Measurements from ENCODE around the gene RNF187.

DNA sequence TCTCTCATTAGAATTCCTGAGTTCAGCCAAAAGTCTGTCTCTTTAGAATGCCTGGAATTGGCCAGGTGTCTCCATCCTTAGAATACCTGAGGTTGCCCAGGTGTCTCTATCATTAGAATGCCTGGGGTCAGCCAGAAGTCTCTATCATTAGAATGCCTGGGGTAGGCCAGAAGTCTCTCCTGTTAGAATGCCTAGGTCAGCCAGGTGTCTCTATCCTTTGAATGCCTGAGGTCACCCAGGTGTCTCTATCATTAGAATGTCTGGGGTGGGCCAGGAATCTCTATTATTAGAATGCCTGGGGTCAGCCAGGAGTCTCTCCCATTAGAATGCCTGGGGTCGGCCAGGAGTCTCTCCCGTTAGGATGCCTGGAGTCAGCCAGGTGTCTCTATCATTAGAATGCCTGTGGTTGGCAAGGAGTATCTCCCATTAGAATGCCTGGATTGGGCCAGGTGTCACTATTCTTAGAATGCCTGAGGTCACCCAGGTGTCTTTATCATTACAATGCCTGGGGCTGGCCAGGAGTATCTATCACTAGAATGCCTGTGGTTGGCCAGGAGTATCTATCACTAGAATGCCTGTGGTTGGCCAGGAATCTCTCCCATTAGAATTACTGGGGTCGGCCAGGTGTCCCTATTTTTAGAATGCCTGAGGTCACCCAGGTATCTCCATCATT lies 43.0 kb downstream of the RNF187 start:
- TF ChIP-seq CEBPB (IDR thresholded peaks at IDR 0.05; ENCODE audit: low read depth, low read length) (no peak), FOS (IDR thresholded peaks at IDR 0.05; ENCODE audit: low read depth, low read length) (no peak), POLR2A (IDR thresholded peaks at IDR 0.05; ENCODE audit: low read depth, low read length) (no peak), RFX5 (IDR thresholded peaks at IDR 0.05; ENCODE audit: low read depth, low read length) (no peak)
- TF ChIP-seq, protein P1, sequence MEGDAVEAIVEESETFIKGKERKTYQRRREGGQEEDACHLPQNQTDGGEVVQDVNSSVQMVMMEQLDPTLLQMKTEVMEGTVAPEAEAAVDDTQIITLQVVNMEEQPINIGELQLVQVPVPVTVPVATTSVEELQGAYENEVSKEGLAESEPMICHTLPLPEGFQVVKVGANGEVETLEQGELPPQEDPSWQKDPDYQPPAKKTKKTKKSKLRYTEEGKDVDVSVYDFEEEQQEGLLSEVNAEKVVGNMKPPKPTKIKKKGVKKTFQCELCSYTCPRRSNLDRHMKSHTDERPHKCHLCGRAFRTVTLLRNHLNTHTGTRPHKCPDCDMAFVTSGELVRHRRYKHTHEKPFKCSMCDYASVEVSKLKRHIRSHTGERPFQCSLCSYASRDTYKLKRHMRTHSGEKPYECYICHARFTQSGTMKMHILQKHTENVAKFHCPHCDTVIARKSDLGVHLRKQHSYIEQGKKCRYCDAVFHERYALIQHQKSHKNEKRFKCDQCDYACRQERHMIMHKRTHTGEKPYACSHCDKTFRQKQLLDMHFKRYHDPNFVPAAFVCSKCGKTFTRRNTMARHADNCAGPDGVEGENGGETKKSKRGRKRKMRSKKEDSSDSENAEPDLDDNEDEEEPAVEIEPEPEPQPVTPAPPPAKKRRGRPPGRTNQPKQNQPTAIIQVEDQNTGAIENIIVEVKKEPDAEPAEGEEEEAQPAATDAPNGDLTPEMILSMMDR (conservative IDR thresholded peaks at IDR 0.05; ENCODE audit: low read depth, low read length): no peak
- TF ChIP-seq, protein P2, sequence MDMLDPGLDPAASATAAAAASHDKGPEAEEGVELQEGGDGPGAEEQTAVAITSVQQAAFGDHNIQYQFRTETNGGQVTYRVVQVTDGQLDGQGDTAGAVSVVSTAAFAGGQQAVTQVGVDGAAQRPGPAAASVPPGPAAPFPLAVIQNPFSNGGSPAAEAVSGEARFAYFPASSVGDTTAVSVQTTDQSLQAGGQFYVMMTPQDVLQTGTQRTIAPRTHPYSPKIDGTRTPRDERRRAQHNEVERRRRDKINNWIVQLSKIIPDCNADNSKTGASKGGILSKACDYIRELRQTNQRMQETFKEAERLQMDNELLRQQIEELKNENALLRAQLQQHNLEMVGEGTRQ (IDR thresholded peaks at IDR 0.05; ENCODE audit: low read depth, low read length): no peak
